Right ventricle myocardium inferior (tissue), 1 donor: ENCODE measurements around the gene VIPR1. TPM values are rescaled to one million over a fixed set of nuclear protein-coding genes. Genes with fewer than 3 reads are reported as not detected.

Experiments
- ATAC-seq: fragments of 200-7000 bp; cut with Tn5 transposase; one replicate; pipeline ENCODE4 v1.9.1; 2020; ENCODE audit warnings: mild to moderate bottlenecking, moderate library complexity
- DNase-seq: peaks from one replicate; pipeline ENCODE4 v3.0.0; 2021; ENCODE audit errors: missing footprints
- intact Hi-C: fragments of 100-400 bp; cut with DNase I; formaldehyde crosslinking; loops from one replicate; pipeline ENCODE4 v1.11.0; 2022
- total RNA-seq: library from RNA; stranded (reverse); fragmentation: NEBNext Ultra II Directional; extraction: Animal tissue kit (Norgen Biotek cat#: 25700); gene quantifications from one replicate; pipeline ENCODE4 v1.2.1, GENCODE V29; 2021
- donor health status: DM: no; HTN: yes; CAD: no; lungs with severe emphysema.

The VIPR1 gene
- total RNA-seq, 1 donor from 2014 or later, result 2.1 TPM

GRCh38 chr3:42525212-42525611, 22.8 kb downstream of the VIPR1 start:
- ATAC-seq, result no peak
- intact Hi-C loops, result no loop called here
- DNase-seq, result no peak

- no peak for ATAC-seq
- intact Hi-C loops, result no loop called here
- DNase-seq, result peak; percentile 52
Observed at GRCh38 chr3:42525736-42526345, 23.4 kb downstream of the VIPR1 start.

- intact Hi-C loops, result no loop called here
- no peak for ATAC-seq
- DNase-seq, result peak; percentile 62
Observed at GRCh38 chr3:42526616-42527367, 24.3 kb downstream of the VIPR1 start.

GRCh38 chr3:42527368-42527917, 25.0 kb downstream of the VIPR1 start:
- DNase-seq (peak; percentile 55), ATAC-seq (no peak)
- intact Hi-C loops, result no loop called here

GRCh38 chr3:42529468-42529867, 27.0 kb downstream of the VIPR1 start:
- no peak for DNase-seq
- intact Hi-C loops, result no loop called here
- ATAC-seq, result peak; percentile 35

GRCh38 chr3:42530073-42530472, 27.6 kb downstream of the VIPR1 start:
- intact Hi-C loops, result no loop called here
- DNase-seq, result no peak
- ATAC-seq, result no peak

- intact Hi-C loops, result no loop called here
- no peak for ATAC-seq
- peak; percentile 51 for DNase-seq
Observed at GRCh38 chr3:42531470-42531869, 29.0 kb downstream of the VIPR1 start.

GRCh38 chr3:42532229-42532628, 29.8 kb downstream of the VIPR1 start:
- no peak for ATAC-seq
- intact Hi-C loops, result no loop called here
- DNase-seq, result no peak

GRCh38 chr3:42533161-42533897, 30.9 kb downstream of the VIPR1 start:
- intact Hi-C loops, result no loop called here
- no peak for ATAC-seq
- DNase-seq, result no peak

- intact Hi-C loops, result no loop called here
- ATAC-seq, result no peak
- peak; percentile 71 for DNase-seq
Observed at GRCh38 chr3:42535981-42536784, 33.7 kb downstream of the VIPR1 start.

- intact Hi-C loops, result no loop called here
- no peak for DNase-seq
- ATAC-seq, result no peak
Observed at GRCh38 chr3:42537350-42537749, 34.9 kb downstream of the VIPR1 start.

GRCh38 chr3:42539871-42540714, 37.6 kb downstream of the VIPR1 start:
- intact Hi-C loops, result loop anchor here (2.0 kb wide), 1 partner anchor 37 kb away; the partner anchor contains the start of gene VIPR1
- ATAC-seq (peak; percentile 23), DNase-seq (no peak)

- intact Hi-C loops, result no loop called here
- no peak for DNase-seq
- ATAC-seq, result peak; percentile 20
Observed at GRCh38 chr3:42541079-42541478, 38.6 kb downstream of the VIPR1 start.

- ATAC-seq (peak; percentile 51), DNase-seq (no peak)
- intact Hi-C loops, result loop anchor here (5.0 kb wide), 2 partner anchors 297 to 317 kb away; no protein-coding TSS in a partner anchor
Observed at GRCh38 chr3:42544492-42545283, 42.2 kb downstream of the VIPR1 start.

- intact Hi-C loops, result loop anchor here (5.0 kb wide), 2 partner anchors 298 to 318 kb away; no protein-coding TSS in a partner anchor
- DNase-seq, result no peak
- ATAC-seq, result peak; percentile 12
Observed at GRCh38 chr3:42545284-42545900, 42.9 kb downstream of the VIPR1 start.

GRCh38 chr3:42546691-42547213, 44.3 kb downstream of the VIPR1 start:
- DNase-seq (no peak), ATAC-seq (no peak)
- intact Hi-C loops, result loop anchor here (2.0 to 5.0 kb wide), 3 partner anchors 46 to 319 kb away; no protein-coding TSS in a partner anchor
